Measurements from ENCODE around the gene MTCL1.

Gene MTCL1

DNA sequence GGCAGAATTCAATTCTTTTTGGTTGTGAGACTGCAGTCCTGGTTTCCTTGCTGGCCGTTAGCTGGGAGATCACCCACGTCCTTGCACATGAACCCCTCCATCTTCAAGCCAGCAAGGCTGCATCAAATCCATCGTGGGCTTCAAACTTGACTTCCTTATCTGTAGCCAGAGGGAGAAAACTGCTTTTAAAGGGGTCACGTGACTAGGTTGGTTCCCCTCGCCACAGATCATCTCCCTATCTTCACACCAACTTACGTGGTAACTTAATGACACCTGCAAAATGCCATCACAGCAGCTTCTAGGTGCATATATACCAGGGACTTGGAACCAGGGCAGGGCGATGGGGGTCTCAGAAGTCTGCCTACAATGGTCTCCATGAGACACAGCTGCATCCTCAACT lies 169.5 kb downstream of the MTCL1 start:
- no peak for DNase-seq

- no peak for DNase-seq
These were observed 171.5 kb downstream of the MTCL1 start for GRCh38 chr18:8876887-8877286.

DNA sequence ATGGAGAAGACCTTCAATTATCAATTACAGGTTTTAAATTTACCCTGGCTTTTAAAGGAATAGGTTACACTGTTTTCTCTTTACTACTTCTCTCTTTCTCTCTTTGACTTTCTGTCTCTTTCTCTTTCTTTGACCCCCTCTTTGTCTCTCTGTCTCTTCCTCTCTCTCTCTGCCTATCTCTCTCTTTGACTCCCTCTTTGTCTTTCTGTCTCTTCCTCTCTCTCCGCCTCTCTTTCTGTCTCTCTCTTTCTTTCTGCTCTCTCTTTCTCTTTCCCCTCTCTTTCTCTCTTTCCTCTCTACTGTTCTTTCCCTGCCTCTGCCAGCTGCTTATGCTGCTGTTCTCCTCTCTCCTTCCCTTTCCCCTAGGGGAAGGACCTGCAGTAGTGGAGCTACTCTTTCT lies 175.7 kb downstream of the MTCL1 start:
- DNase-seq = no peak
